DMS53 treated with DMSO at 0.1 percent for 48 hours (cell line): ENCODE measurements around the gene COL26A1.
"Not testable (repeated sequence)": the region's sequence is repeated elsewhere in the genome, so short reads cannot be mapped to it uniquely, and the experiment has no call there.

Experiments
- DNase-seq: peaks from one replicate; lab custom pipeline; 2025; ENCODE audit not compliant: unreplicated experiment; lab: John Stamatoyannopoulos, UW

COL26A1 gene

DNA sequence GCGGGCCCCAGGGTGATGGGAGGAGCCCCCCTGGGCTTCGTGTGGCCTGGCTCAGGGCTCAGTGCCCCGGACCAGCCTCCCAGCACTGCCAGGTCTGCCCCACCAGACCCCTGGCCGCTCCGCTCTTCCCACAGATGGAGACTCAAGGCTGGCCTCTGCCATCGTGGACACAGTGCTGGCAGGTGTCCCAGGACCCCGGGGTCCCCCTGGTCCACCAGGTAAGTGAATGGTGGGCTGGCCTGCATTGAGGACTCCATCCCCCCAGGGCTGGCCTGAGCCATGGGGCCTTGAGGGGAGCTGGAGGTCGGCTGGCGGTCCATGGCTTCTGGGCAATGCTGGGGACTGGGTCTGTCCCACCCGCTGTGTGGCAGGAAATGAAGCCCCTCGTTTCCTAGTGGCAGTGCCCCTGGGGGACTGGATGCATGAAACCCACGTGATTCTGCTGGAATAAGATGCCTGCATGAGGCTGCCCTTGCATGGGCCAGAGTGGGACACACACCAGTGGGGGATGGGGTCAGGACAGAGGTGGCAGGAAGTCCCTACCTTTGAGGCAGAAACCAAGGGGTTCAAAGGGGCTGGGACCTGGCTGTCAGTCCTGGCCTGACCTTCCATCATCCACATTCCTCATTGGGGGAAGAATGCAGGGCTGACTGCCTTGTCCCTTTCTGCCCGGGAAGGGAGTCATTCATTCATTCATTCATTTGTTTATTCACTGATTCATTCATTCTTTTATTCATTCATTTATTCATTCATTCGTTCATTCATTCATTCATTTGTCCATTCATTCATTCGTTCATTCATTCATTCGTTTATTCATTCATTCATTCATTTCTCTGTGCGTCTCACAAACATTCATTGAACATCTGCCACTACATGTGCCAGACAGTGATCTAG, 184.6 kb downstream of the COL26A1 start:
- DNase-seq = no peak

DNA sequence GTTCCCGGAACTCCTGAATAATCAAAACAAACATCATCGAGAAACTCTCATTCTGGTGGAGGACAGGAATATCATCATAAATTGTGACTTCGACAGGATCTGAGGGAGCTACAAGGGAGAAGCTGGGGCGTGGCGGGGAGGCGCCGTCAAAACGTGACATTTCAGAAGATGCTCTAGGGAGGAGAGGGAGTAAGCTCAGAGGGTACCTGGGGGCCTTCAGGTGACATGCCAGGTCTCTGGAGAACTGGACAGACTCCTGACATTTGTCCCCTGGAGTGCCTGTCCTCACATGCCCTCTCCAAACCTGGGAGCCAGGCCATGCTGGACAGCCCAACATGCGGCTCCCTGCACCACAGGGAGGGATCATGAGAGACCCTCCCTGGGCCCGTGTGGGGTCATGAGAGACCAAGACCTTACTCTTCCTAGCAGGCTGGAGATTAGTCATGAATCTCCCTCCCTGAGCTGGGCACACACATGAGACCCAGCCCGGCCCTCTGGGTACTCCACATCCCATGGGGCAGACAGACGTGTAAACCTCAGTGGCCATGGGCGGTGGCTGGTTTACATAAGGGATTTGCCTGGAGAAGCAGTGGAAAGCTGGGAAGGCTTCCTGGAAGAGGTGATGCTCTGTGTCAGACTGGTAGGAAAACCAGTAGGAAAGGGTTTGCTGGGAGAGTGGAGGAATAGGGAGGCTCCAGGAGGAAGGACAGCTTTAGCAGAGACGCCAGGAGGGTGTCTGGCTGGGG, 185.4 kb downstream of the COL26A1 start:
- no peak for DNase-seq

DNA sequence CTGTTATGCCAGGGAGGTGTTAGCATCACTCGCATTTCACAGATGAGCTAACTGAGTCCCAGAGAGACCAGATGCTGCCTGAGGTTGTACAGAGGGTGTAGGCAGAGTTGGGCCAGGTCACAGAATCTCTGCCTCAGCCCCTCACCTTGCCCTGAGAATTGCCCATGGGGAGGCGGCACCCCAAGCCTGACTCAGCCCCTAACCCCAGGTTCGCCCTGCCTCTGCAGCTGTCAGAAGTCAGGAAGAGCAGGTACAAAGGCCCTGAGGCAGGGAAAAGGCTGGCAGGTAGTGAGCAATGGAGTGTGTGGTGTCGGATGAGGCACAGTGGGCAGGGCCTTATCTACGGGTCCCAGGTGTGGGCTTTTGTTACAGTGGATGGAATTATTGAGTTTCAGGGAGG, 187.1 kb downstream of the COL26A1 start:
- no peak for DNase-seq

DNA sequence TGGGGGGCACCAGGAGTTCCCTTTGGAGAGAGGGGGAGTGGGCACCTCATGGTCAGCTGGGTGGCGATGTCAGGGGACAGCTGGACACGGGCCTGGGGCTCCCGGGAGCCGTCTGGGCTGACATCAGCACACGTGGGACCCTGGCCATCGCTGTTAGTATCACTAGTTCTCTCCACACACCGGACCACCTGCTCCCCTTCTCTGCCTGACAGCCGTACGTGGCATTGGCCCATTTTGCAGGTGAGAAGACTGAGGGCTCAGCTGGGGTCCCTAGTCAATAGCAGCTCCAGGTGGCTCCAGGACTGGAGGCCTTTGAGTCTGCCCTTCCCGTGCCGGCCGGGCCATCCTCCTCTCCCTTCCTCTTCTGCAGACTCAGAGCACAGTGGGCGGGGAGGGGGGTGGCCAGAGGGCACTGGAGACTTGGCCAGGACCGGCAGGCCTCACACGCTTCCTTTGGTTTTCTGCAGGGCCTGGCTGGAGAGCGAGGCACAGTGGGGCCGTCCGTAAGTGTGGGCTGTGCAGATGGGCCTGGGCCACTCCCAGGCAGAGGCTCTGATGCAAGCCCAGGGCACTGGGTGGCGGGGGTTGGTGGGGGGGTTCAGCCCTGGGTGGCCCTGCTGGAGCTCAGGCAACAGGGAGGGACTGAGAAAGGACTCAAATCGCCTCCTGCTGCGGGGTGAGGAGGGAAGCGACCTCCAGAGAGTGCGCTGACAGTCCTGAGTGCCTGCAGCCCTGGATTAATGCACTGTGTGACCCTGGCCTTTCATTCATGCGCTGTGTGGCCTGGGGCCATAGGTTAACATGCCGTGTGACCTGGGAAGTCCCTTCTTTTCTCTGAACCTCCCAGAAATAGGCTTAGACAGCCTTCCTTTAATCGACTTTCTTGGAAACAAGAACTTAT, 188.2 kb downstream of the COL26A1 start:
- no peak for DNase-seq

DNA sequence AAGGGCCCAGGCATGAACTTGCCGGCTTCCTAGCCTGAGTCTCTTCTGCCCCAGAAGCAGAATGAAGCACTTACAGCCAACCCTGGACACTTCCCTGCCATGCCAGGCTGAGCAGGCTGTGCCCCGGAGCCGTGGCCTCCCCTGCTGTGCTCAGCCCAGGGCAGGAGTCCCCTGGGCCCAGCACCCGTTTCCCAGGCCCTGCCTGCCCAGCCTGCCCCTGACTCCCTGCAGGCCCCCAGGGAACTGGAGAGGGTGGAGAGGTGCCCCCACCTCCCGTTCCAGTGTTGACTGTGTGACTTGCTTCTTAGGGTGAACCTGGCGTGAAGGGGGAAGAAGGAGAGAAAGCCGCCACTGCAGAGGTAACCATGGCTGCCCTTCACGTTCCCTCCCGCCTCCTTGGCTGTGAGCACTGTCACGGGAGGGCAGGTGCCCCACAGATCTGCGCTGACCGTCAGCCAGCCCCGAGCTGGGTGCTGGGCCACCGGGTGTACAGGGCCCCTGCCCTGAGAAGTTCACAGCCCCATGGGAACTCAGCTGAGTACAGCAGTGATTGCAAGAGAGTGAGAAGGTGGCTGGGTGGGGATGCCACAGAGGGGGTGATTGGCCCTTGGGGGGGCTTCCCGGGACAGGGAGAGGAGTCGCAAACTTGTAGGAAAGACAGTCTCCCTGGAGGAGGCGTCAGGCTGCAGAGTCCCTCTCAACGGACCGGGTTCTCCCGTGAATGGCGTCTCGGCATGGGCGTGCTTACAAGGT, 190.5 kb downstream of the COL26A1 start:
- no peak for DNase-seq

DNA sequence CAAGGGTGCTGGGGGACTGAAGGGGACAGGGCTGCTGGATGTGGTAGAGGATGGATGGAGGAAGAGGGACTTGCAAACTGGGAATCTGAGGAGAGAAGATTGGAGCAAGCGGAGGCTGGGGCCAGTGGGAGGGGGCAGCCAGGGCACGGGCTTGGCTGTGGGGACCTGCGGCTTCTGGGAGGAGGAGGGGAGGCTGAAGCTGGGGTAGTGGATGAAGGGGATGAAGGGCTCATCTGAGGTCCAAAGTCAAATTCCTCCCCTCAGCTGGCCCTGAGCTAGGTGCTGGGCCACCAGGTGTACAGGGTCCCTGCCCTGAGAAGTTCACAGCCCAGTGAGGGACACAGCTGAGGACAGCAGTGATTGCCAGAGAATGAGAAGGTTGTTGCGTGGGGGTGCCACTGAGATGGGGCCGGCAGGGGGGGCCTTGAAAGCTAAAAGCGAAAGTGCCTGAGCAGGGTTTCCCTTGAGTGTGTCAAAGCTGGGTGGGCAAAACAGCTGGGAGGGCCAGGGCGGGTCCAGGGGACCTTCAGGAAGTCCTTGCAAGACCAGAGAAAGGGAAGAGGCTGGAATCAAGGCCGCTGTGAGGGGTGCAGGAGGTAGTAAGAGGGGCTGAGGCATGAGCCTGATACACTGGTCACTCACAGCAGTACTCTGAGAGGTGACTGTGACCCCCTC, 191.2 kb downstream of the COL26A1 start:
- DNase-seq = no peak

DNA sequence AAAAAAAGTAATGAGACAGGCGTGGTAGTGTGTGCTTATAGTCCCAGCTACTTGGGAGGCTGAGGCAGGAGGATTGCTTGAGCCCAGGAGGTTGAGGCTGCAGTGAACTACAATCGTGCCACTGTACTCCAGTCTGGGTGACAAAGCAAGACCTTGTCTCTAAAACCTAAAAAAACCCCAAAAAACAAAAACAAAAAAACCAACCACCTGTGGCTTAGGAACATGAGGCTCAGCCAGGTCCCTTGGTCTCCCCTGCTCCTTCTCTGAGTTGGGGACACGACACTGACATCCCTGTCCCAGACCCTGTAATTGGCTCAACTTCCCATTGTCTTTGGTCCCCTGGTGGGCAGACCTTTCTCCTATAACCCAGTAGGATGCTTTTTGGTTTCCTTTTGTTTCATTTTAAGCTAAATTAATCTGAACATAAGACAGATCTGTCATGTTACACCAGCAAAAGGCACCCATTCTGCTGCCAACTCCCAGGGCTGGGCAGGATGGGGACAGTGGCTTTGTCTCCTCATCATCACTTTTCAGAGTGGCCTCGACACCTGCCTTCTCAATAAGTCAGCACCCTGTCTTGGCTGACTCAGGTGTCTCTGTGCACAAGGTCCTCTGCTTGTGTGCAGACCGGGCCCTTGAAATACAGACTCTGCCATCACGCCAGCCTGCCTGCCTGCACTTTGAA, 192.1 kb downstream of the COL26A1 start:
- no peak for DNase-seq

DNA sequence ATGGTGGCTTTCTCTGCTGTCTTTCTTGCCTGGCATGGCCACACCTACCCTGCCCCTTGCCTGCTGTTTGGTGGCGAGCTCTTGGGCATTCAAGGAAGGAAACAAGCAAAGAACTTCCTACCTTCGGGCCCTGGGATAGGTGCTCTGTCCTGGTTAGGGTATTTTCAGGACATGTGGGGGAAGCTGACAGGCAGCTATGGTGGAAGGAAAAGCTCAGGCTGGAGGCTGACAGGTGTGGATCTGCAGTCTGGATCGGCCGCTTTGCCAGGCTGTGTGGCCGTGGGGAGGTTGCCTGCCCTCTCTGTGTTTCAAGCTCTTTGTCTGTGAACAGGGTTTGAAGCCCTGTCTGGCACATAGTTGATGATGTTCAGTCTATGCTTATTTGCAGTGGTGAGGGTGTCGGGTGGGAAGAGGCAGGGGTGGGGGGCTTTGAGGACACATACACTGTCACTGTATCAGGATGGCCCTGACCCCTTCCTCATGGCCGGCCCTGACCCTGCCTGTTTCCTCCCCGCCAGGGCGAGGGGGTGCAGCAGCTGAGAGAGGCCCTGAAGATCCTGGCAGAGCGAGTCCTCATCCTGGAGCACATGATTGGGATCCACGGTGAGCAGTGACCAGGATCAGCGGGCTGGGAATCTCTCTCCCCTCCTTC, 192.7 kb downstream of the COL26A1 start:
- DNase-seq = no peak

DNA sequence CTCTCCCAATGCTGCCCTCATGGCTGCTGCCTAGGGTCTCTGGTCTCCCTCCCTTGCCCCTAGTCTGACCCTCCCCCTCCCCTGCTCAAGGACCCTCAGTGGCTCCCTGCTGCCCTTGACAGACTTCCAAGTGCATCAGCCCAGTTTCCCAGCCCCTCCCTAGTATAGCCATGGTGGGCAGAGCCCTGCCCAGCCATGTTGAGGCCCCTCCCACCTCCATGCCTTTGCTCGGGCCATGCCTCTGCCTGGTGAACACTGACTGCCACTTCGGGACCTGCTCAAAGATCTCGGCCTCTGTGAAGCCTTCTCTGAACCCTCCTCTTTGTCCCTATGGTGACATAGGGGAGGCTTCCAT, 193.2 kb downstream of the COL26A1 start:
- no peak for DNase-seq

DNA sequence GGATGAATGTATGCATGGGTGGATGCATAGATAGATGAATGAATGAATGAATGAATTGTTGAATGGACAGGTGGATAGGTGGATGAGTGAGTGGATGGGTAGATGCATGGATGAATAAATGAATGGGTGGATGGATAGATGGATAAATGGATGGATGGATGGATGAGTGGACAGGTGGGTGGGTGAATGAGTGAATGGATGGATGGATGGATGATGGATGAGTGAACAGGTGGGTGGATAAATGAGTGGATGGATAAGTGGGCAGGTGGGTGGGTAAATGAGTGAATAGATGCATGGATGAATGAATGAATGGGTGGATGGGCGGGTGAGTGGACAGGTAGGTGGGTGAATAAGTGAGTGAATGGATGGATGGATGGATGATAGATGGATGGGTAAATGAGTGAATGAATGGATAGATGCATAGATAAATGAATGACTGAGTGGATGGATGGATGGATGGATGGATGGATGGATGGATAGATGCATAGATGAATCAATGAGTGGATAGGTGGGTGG, 193.8 kb downstream of the COL26A1 start:
- no peak for DNase-seq

DNA sequence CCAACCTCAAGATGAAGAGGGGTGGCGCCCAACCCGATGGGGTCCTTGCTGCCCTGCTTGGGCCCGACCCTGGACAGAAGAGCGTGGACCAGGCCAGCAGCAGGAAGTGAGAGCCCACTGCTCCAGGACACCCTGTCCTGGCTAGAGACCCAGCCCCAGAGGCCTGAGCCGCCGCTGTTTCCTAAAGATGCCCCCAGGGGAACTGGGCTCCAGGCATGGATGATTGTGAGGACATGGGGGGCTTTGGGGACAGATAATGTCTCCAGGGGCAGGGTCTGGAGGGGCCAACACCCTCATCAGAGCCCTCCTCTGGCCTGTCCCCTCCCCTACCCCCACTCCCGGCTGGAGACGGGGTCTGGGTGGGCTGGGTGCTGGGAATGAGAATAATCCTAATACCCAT, 194.7 kb downstream of the COL26A1 start:
- no peak for DNase-seq

DNA sequence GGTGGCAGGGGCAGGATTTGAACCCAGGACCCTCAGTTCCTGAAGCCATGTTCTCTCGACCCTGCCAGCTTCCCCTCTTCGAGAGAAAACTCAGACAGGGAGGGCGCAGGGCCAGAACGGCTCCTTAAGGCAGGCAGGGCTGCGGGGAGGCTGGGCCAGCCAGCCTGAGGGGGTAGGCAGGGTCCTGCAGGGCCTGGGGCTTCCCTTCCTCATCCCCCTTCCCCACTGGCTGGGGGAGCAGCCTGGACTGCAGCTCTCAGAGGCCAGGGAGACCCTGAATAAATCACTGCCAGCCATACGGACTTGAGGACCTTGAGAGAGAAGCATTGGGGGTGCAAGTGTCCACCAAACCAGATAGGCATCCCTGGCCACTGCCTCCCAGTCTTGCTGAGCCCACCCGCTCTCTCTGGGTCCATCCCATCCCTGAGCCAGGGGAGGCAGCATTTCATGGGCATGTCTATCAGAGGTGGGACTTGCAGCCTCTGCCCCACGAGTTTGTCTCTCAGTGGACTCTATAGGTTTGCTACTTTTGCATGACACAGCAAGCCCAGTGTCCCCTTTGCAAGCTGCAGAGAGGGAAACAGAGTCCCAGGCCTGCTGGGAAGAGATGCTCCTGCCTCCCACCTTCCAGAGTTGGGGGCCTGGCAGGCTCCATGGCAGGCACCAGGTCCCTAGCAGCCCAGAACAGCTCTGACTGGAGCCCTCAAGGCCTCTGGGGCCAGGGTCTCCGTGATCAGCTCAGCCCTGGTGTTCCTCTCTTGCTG, 195.5 kb downstream of the COL26A1 start:
- no peak for DNase-seq

DNA sequence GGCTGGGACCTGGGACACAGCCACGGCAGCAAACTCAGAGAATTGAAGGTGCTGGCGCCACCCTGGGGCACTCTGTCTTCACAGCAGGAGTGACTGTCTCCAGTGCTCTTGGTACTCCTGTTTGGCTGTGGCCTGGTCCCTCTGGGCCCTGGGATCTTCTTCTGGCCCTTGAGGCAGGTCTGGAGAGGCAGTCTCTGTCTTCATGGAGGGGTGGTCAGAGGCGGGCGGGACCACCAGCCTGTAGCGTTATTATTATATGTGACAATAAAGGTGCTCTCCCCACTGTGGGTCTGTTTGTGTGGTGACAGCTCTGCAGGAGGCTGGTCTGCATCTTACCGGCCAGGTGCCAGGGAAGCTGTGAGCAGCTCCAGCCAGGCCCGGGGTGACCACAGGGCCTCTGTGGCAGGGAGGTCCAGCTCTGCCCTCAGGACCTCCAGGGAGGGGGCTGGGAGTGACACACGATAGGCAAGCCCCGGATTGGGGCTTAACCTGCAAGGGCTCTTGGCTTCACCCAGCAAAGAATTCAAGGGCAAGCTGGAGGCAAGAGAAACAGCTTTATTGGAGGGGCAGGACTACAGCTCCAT, 196.2 kb downstream of the COL26A1 start:
- no peak for DNase-seq

DNA sequence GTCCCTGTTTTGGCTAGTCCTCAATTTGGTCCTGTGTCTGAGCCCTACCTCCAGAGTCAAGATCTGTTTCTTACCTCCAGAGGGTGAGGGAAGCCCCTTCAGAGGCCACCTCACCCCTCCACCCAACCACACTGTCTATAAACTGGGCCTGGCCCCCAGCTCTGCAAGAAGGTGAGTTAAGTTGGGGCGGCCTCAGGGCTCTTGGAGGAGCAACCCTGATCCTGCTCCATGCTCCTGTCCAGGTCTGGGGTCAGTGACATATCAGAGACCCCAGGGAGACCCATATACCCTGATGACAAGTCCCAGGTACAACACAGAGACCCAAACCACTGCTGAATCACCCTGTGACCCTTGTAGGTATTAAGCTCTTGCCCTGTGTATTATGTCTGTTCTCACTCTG, 196.9 kb downstream of the COL26A1 start:
- DNase-seq = no peak

DNA sequence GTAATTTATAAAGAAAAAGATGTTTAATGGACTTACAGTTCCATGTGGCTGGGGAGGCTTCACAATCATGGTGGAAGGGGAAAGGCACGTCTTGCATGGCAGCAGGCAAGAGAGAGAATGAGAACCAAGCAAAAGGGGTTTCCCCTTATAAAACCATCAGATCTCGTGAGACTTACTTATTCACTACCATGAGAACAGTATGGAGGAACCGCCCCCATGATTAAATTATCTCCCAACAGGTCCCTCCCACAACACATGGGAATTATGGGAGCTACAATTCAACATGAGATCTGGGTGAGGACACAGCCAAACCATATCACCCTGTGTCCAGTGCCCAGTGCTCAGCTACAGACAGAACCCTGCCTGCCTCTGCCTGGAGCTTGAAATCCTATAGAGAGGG, 197.3 kb downstream of the COL26A1 start:
- DNase-seq = not testable (repeated sequence)

DNA sequence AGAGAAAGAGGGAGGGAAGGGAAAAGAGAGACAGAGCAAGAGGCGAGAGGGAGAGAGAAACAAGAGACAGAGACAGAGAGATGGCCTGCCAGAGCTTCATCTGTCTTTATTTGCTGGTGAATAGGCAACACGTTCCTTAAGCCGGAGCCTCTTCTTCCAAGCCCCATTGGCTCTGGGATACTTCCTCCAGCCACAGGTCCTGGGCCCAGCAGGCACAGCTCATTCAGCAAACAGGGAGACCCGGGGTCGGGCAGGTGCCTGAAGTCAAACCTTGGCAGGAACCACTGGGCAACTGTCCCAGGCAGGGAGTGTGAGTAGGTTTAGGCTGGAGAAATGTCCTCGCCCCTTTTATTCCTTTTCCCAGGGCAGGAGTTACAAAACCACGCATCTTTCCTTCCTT, 198.2 kb downstream of the COL26A1 start:
- DNase-seq = no peak

DNA sequence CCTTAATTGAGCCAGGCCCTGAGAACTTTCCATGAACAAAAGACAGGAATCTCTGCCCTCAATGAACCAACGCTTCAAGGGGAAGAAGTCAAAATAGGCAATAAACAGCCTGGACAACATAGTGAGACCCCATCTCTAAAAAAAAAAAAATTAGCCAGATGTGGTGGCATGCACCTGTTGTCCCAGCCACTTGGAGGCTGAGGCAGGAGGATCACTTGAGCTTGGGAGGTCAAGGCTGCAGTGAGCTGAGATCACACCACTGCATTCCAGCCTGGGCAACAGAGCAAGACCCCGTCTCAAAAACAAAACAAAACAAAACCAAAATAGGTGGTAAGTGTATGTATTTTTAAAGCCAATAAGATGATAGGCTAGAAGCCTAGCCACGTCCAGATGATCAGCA, 198.6 kb downstream of the COL26A1 start:
- not testable (repeated sequence) for DNase-seq
